Measurements from ENCODE around the gene SYCP3. TPM values are rescaled to one million over a fixed set of nuclear protein-coding genes. Genes with fewer than 3 reads are reported as not detected.

The SYCP3 gene
- total RNA-seq, 1 experiment from 2014 or later = 0.31 TPM

GRCh38 chr12:101696251-101697196 is 42.7 kb downstream of the SYCP3 start:
- Histone ChIP-seq H4K8ac (replicated peaks; ENCODE audit: insufficient read length, low read depth, low read length) (no peak overlapping the region), H4K5ac (ENCODE audit: insufficient read length, low read depth, low read length) (no peak overlapping the region), H3K79me1 (ENCODE audit: insufficient read depth, low read depth, low read length, poor library complexity, severe bottlenecking) (no peaks in the 10 kb centered on the region), H3K4ac (ENCODE audit: low read depth, low read length) (no peak overlapping the region), H3K27me3 (ENCODE audit: insufficient read depth, low read length) (peaks cover 8% of the 10 kb centered on the region; the same call in 1 of the 2 replicates), H3K14ac (ENCODE audit: insufficient read depth, low read length) (peak overlapping the region; percentile 33; the same call in 1 of the 2 replicates), H3K4me2 (ENCODE audit: insufficient read depth, insufficient read length, low read length) (peak overlapping the region; percentile 56), H3K9ac (ENCODE audit: extremely low read depth, insufficient read length, low read length) (peak overlapping the region; percentile 61), H2BK12ac (ENCODE audit: insufficient read length, low read depth, low read length) (no peak overlapping the region), H3K18ac (ENCODE audit: insufficient read length, low read depth, low read length) (no peak overlapping the region), H3K4me1 (ENCODE audit: insufficient read depth, low read length) (peaks cover 3% of the 10 kb centered on the region; the same call in 1 of the 2 replicates), H3K23ac (ENCODE audit: insufficient read length, low read depth, low read length) (no peak overlapping the region), H4K91ac (ENCODE audit: insufficient read length, low read depth, low read length) (no peak overlapping the region), H4K20me1 (ENCODE audit: control insufficient read depth, insufficient read depth, insufficient read length) (no peaks in the 10 kb centered on the region), H2AFZ (ENCODE audit: low read length) (no peak overlapping the region), H3K9me3 (ENCODE audit: control insufficient read depth, low read depth, low read length) (no peaks in the 10 kb centered on the region), H3K27ac (ENCODE audit: insufficient read length, low read depth, low read length) (no peak overlapping the region), H3T11ph (ENCODE audit: low read length) (no peak overlapping the region), H2BK5ac (ENCODE audit: insufficient read length, low read length) (no peak overlapping the region), H3K79me2 (ENCODE audit: insufficient read depth, low read length) (no peaks in the 10 kb centered on the region), H2BK120ac (ENCODE audit: low read depth, low read length, poor library complexity, severe bottlenecking) (no peak overlapping the region), H3K23me2 (ENCODE audit: insufficient read length, low read depth, low read length, poor library complexity, severe bottlenecking) (peaks cover 13% of the 10 kb centered on the region), H2BK20ac (ENCODE audit: low read depth, low read length, poor library complexity, severe bottlenecking) (no peak overlapping the region), H2BK15ac (ENCODE audit: low read depth, low read length) (no peak overlapping the region), H3K56ac (ENCODE audit: insufficient read length, low read depth, low read length) (no peak overlapping the region), H2AK5ac (ENCODE audit: insufficient read length, low read length) (no peak overlapping the region)
- Mint-ChIP-seq H3K27me3 (ENCODE audit: low read depth) (peaks cover 25% of the 10 kb centered on the region), H3K36me3 (ENCODE audit: insufficient read depth in 1 of 3, low read depth in 3 of 3) (peaks cover 0 to 2% (median 0%) of the 10 kb centered on the region in 3 experiments; a peak in 2 of 7 replicates), H3K4me3 (peak overlapping the region; percentile 82 to 91), H3K27ac (no peak overlapping the region), H3K9me3 (no peaks in the 10 kb centered on the region), H3K4me1 (peaks cover 18 to 24% of the 10 kb centered on the region in 2 experiments)
- no peak for DNase-seq
- TF ChIP-seq CTCF (conservative IDR thresholded peaks at IDR 0.05) = no peak
- WGBS (ENCODE audit: extremely low coverage, insufficient read length, low lambda C conversion rate) = no CpG with 5 or more reads among the region's 18 CpGs
